AG08395 (cell line): ENCODE data around the gene SEBOX.

Experiments
- DNase-seq: peaks from one replicate; pipeline ENCODE4 v3.0.0; 2012; ENCODE audit warnings: mixed read lengths, low spot score

SEBOX gene

GRCh38 chr17:28317966-28318758, 46.8 kb downstream of the SEBOX start:
- DNase-seq = no peak

GRCh38 chr17:28317099-28317965, 47.7 kb downstream of the SEBOX start:
- no peak for DNase-seq

GRCh38 chr17:28315846-28316705, 48.9 kb downstream of the SEBOX start:
- DNase-seq = no peak

GRCh38 chr17:28313841-28314240, 51.2 kb downstream of the SEBOX start:
- DNase-seq = no peak
